ENCODE measurements around the gene NUBPL.

GRCh38 chr14:31567655-31568054 lies 6.5 kb downstream of the NUBPL start:
- TF ChIP-seq CTCF (conservative IDR thresholded peaks at IDR 0.05 in 1 of 2, IDR thresholded peaks at IDR 0.05 in 1 of 2; ENCODE audit: extremely low read depth in 1 of 2, insufficient read depth in 1 of 2, low read depth in 1 of 2, low read length in 2 of 2) (no peak), EZH2 (IDR thresholded peaks at IDR 0.05; ENCODE audit: borderline replicate concordance, low read length) (no peak)

All from mammary epithelial cell (primary cell).